ENCODE data around the gene REV3L.

DNA sequence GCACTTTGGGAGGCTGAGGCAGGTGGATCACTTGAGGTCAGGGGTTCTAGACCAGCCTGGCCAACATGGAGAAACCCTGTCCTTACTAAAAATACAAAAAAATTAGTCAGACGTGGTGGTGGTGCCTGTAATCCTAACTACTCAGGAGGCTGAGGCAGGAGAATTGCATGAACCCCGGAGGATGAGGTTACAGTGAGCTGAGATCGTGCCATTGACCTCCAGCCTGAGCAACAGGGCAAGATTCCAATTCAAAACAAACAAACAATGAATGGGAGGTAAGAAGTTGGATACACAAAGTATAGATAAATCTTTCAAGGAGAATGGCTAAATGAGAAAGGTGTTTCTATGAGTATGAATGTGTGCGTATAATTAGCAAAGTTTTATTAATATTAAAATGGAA, 75.3 kb downstream of the REV3L start:
- TF ChIP-seq, protein P1, sequence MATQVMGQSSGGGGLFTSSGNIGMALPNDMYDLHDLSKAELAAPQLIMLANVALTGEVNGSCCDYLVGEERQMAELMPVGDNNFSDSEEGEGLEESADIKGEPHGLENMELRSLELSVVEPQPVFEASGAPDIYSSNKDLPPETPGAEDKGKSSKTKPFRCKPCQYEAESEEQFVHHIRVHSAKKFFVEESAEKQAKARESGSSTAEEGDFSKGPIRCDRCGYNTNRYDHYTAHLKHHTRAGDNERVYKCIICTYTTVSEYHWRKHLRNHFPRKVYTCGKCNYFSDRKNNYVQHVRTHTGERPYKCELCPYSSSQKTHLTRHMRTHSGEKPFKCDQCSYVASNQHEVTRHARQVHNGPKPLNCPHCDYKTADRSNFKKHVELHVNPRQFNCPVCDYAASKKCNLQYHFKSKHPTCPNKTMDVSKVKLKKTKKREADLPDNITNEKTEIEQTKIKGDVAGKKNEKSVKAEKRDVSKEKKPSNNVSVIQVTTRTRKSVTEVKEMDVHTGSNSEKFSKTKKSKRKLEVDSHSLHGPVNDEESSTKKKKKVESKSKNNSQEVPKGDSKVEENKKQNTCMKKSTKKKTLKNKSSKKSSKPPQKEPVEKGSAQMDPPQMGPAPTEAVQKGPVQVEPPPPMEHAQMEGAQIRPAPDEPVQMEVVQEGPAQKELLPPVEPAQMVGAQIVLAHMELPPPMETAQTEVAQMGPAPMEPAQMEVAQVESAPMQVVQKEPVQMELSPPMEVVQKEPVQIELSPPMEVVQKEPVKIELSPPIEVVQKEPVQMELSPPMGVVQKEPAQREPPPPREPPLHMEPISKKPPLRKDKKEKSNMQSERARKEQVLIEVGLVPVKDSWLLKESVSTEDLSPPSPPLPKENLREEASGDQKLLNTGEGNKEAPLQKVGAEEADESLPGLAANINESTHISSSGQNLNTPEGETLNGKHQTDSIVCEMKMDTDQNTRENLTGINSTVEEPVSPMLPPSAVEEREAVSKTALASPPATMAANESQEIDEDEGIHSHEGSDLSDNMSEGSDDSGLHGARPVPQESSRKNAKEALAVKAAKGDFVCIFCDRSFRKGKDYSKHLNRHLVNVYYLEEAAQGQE (IDR thresholded peaks at IDR 0.05; ENCODE audit: insufficient replicate concordance, low read depth), result no peak
- TF ChIP-seq CTCF (IDR thresholded peaks at IDR 0.05; ENCODE audit: insufficient read depth, low read length) (no peak), POLR2AphosphoS5 (IDR thresholded peaks at IDR 0.05; ENCODE audit: low read depth) (no peak), GABPA (IDR thresholded peaks at IDR 0.05; ENCODE audit: low read depth) (no peak)

Measured in HL-60 (cell line).